ENCODE results near the gene KDSR.
A peak's percentile ranks its signal among the peaks of the same experiment; 100 is the strongest.

Gene KDSR

GRCh38 chr18:63367053-63367953 lies at the start of gene KDSR:
KDSR (minus strand) TSS chr18:63367206; CDS start chr18:63367118, 88 bp downstream.
- Mint-ChIP-seq H3K4me1 (ENCODE audit: low read depth) (peaks cover 41% of the 10 kb centered on the region), H3K9me3 (ENCODE audit: low read depth) (no peaks in the 10 kb centered on the region), H3K4me3 (peak within 1 kb of the TSS; percentile 95), H3K27ac (peak within 1 kb of the TSS; percentile 86), H3K27me3 (no peaks in the 10 kb centered on the region), H3K36me3 (peaks cover 12% of the 10 kb centered on the region)

GRCh38 chr18:63412953-63413352 lies 45.9 kb upstream of the KDSR start:
- Mint-ChIP-seq H3K4me1 (ENCODE audit: low read depth) (peaks cover 53% of the 10 kb centered on the region), H3K9me3 (ENCODE audit: low read depth) (no peaks in the 10 kb centered on the region), H3K27ac (peak overlapping the region; percentile 73), H3K27me3 (no peaks in the 10 kb centered on the region), H3K36me3 (peaks cover 15% of the 10 kb centered on the region), H3K4me3 (no peak overlapping the region)

GRCh38 chr18:63410792-63411191 lies 43.8 kb upstream of the KDSR start:
- Mint-ChIP-seq H3K36me3 (peaks cover 21% of the 10 kb centered on the region), H3K4me3 (no peak overlapping the region), H3K9me3 (ENCODE audit: low read depth) (no peaks in the 10 kb centered on the region), H3K27me3 (no peaks in the 10 kb centered on the region), H3K4me1 (ENCODE audit: low read depth) (peaks cover 60% of the 10 kb centered on the region), H3K27ac (peak overlapping the region; percentile 36)

- Mint-ChIP-seq H3K4me1 (ENCODE audit: low read depth) (peaks cover 51% of the 10 kb centered on the region), H3K27me3 (no peaks in the 10 kb centered on the region), H3K9me3 (ENCODE audit: low read depth) (no peaks in the 10 kb centered on the region), H3K4me3 (no peak overlapping the region), H3K27ac (peak overlapping the region; percentile 75), H3K36me3 (peaks cover 18% of the 10 kb centered on the region)
These were observed 42.3 kb upstream of the KDSR start for GRCh38 chr18:63409301-63409700.

GRCh38 chr18:63407734-63408133 lies 40.7 kb upstream of the KDSR start:
- no peaks in the 10 kb centered on the region for H3K9me3 Mint-ChIP-seq (ENCODE audit: low read depth)
- H3K4me1 Mint-ChIP-seq (ENCODE audit: low read depth), result peaks cover 41% of the 10 kb centered on the region
- no peaks in the 10 kb centered on the region for H3K27me3 Mint-ChIP-seq
- peak overlapping the region; percentile 56 for H3K27ac Mint-ChIP-seq
- H3K4me3 Mint-ChIP-seq, result no peak overlapping the region
- H3K36me3 Mint-ChIP-seq, result peaks cover 20% of the 10 kb centered on the region

- Mint-ChIP-seq H3K36me3 (peaks cover 22% of the 10 kb centered on the region), H3K4me3 (no peak overlapping the region), H3K4me1 (ENCODE audit: low read depth) (peaks cover 32% of the 10 kb centered on the region), H3K27ac (no peak overlapping the region), H3K9me3 (ENCODE audit: low read depth) (no peaks in the 10 kb centered on the region), H3K27me3 (no peaks in the 10 kb centered on the region)
These were observed 39.0 kb upstream of the KDSR start for GRCh38 chr18:63405986-63406385.

- no peaks in the 10 kb centered on the region for H3K27me3 Mint-ChIP-seq
- H3K4me1 Mint-ChIP-seq (ENCODE audit: low read depth), result peaks cover 10% of the 10 kb centered on the region
- no peaks in the 10 kb centered on the region for H3K9me3 Mint-ChIP-seq (ENCODE audit: low read depth)
- H3K4me3 Mint-ChIP-seq, result no peak overlapping the region
- H3K27ac Mint-ChIP-seq, result peak overlapping the region; percentile 41
- H3K36me3 Mint-ChIP-seq, result peaks cover 21% of the 10 kb centered on the region
These were observed 35.5 kb upstream of the KDSR start for GRCh38 chr18:63402246-63403162.

GRCh38 chr18:63399300-63399699 lies 32.3 kb upstream of the KDSR start:
- H3K9me3 Mint-ChIP-seq (ENCODE audit: low read depth), result no peaks in the 10 kb centered on the region
- peaks cover 7% of the 10 kb centered on the region for H3K4me1 Mint-ChIP-seq (ENCODE audit: low read depth)
- H3K4me3 Mint-ChIP-seq, result no peak overlapping the region
- peaks cover 14% of the 10 kb centered on the region for H3K36me3 Mint-ChIP-seq
- no peaks in the 10 kb centered on the region for H3K27me3 Mint-ChIP-seq
- H3K27ac Mint-ChIP-seq, result no peak overlapping the region

GRCh38 chr18:63397349-63397748 lies 30.3 kb upstream of the KDSR start:
- Mint-ChIP-seq H3K4me3 (no peak overlapping the region), H3K27me3 (no peaks in the 10 kb centered on the region), H3K27ac (no peak overlapping the region), H3K9me3 (ENCODE audit: low read depth) (no peaks in the 10 kb centered on the region), H3K4me1 (ENCODE audit: low read depth) (peaks cover 6% of the 10 kb centered on the region), H3K36me3 (peaks cover 6% of the 10 kb centered on the region)

- Mint-ChIP-seq H3K4me3 (no peak overlapping the region), H3K27ac (no peak overlapping the region), H3K36me3 (peaks cover 4% of the 10 kb centered on the region), H3K4me1 (ENCODE audit: low read depth) (peaks cover 3% of the 10 kb centered on the region), H3K9me3 (ENCODE audit: low read depth) (no peaks in the 10 kb centered on the region), H3K27me3 (no peaks in the 10 kb centered on the region)
These were observed 28.5 kb upstream of the KDSR start for GRCh38 chr18:63395503-63395902.

- no peak overlapping the region for H3K4me3 Mint-ChIP-seq
- H3K9me3 Mint-ChIP-seq (ENCODE audit: low read depth), result no peaks in the 10 kb centered on the region
- no peaks in the 10 kb centered on the region for H3K4me1 Mint-ChIP-seq (ENCODE audit: low read depth)
- H3K27ac Mint-ChIP-seq, result no peak overlapping the region
- H3K27me3 Mint-ChIP-seq, result no peaks in the 10 kb centered on the region
- H3K36me3 Mint-ChIP-seq, result peaks cover 4% of the 10 kb centered on the region
These were observed 27.9 kb upstream of the KDSR start for GRCh38 chr18:63394954-63395353.

- Mint-ChIP-seq H3K27ac (no peak overlapping the region), H3K9me3 (ENCODE audit: low read depth) (peaks cover 4% of the 10 kb centered on the region), H3K36me3 (peaks cover 7% of the 10 kb centered on the region), H3K27me3 (no peaks in the 10 kb centered on the region), H3K4me1 (ENCODE audit: low read depth) (no peaks in the 10 kb centered on the region), H3K4me3 (no peak overlapping the region)
These were observed 20.9 kb upstream of the KDSR start for GRCh38 chr18:63387861-63388260.

- Mint-ChIP-seq H3K36me3 (peaks cover 9% of the 10 kb centered on the region), H3K4me1 (ENCODE audit: low read depth) (peaks cover 17% of the 10 kb centered on the region), H3K9me3 (ENCODE audit: low read depth) (peaks cover 4% of the 10 kb centered on the region), H3K27me3 (no peaks in the 10 kb centered on the region), H3K4me3 (no peak overlapping the region), H3K27ac (no peak overlapping the region)
These were observed 15.8 kb upstream of the KDSR start for GRCh38 chr18:63382843-63383242.

- Mint-ChIP-seq H3K4me1 (ENCODE audit: low read depth) (peaks cover 20% of the 10 kb centered on the region), H3K27me3 (no peaks in the 10 kb centered on the region), H3K4me3 (peak overlapping the region; percentile 68), H3K36me3 (peaks cover 9% of the 10 kb centered on the region), H3K27ac (peak overlapping the region; percentile 81), H3K9me3 (ENCODE audit: low read depth) (peaks cover 4% of the 10 kb centered on the region)
These were observed 12.6 kb upstream of the KDSR start for GRCh38 chr18:63379639-63379962.
